Endodermal cell (in vitro differentiated cells): ENCODE data around the gene MTFR1L. TPM values are rescaled to one million over a fixed set of nuclear protein-coding genes. Genes with fewer than 3 reads are reported as not detected.

ENCODE experiments used
- DNase-seq: peaks from one replicate; pipeline ENCODE4 v3.0.0-alpha.2; 2017
- H3K27ac ChIP-seq: 2 replicates; pipeline ENCODE4 v1.5.1; 2013; ENCODE audit warnings: mild to moderate bottlenecking, low read depth, low read length, moderate library complexity
- H3K27me3 ChIP-seq: 2 replicates; pipeline ENCODE4 v1.6.1; 2013; ENCODE audit warnings: mild to moderate bottlenecking, low read length, moderate library complexity; ENCODE audit not compliant: insufficient read depth, control insufficient read depth, poor library complexity, severe bottlenecking
- H3K36me3 ChIP-seq: 2 replicates; pipeline ENCODE4 v1.7.0; 2013; ENCODE audit warnings: mild to moderate bottlenecking, low read length, moderate library complexity; ENCODE audit not compliant: control insufficient read depth, insufficient read depth
- H3K4me1 ChIP-seq: one replicate; pipeline ENCODE4 v1.7.0; 2013; ENCODE audit warnings: low read length; ENCODE audit not compliant: control insufficient read depth, insufficient read depth
- H3K4me3 ChIP-seq: 2 replicates; pipeline ENCODE4 v1.5.1; 2013; ENCODE audit warnings: mild to moderate bottlenecking, low read length, moderate library complexity
- H3K9ac ChIP-seq: 2 replicates; pipeline ENCODE4 v1.6.1; 2013; ENCODE audit warnings: mild to moderate bottlenecking, low read length, moderate library complexity; ENCODE audit not compliant: poor library complexity, severe bottlenecking; ENCODE audit errors: extremely low read depth
- H3K9me3 ChIP-seq: 2 replicates; pipeline ENCODE4 v1.6.1; 2013; ENCODE audit warnings: mild to moderate bottlenecking, low read length, moderate library complexity; ENCODE audit not compliant: control insufficient read depth
- H3K27ac Mint-ChIP-seq: 2 replicates; pipeline ENCODE4 v1.8.0; 2020; ENCODE audit warnings: mixed read lengths
- H3K27me3 Mint-ChIP-seq: 2 replicates; pipeline ENCODE4 v1.8.0; 2021; ENCODE audit warnings: mild to moderate bottlenecking, mixed read lengths; ENCODE audit not compliant: insufficient read depth
- H3K36me3 Mint-ChIP-seq: 2 replicates; pipeline ENCODE4 v1.8.0; 2020; ENCODE audit warnings: low read depth, mixed read lengths
- H3K4me1 Mint-ChIP-seq: 2 replicates; pipeline ENCODE4 v1.8.0; 2020; ENCODE audit warnings: mixed read lengths
- H3K4me3 Mint-ChIP-seq: 2 replicates; pipeline ENCODE4 v1.8.0; 2020; ENCODE audit warnings: mild to moderate bottlenecking, moderate library complexity, mixed read lengths
- H3K9me3 Mint-ChIP-seq: 2 replicates; pipeline ENCODE4 v1.8.0; 2020; ENCODE audit warnings: mild to moderate bottlenecking, mixed read lengths
- WGBS, 2 experiments: methylation state at CpG; one replicate each; pipeline versions ENCODE4 v1.1.5 to v1.1.7; 2013; ENCODE audit warnings: missing lambda C conversion rate in 2 of 2, mixed read lengths in 1 of 2; ENCODE audit not compliant: insufficient coverage in 1 of 2, insufficient read length in 1 of 2; 5-methylcytosine and 5-hydroxymethylcytosine counted together
- total RNA-seq, 2 donors: library from RNA; stranded (reverse); fragmentation: NEBNext Ultra II Directional in 1 of 2; extraction: Animal tissue kit (Norgen Biotek cat#: 25700) in 1 of 2; gene quantifications; 2 replicates in 1 of 2; 3 replicates in 1 of 2; pipeline ENCODE4 v1.2.1, GENCODE V29; 2021
- TF ChIP-seq, protein P1 (sequence below): fragments of 200-600 bp; sonication (generic); conservative IDR thresholded peaks from 2 replicates; pipeline ENCODE4 v1.5.0; 2021; ENCODE audit warnings: antibody characterized with exemption, mild to moderate bottlenecking

Gene MTFR1L
- total RNA-seq, 2 donors from 2014 or later = 31.6 to 36.2 TPM

DNA sequence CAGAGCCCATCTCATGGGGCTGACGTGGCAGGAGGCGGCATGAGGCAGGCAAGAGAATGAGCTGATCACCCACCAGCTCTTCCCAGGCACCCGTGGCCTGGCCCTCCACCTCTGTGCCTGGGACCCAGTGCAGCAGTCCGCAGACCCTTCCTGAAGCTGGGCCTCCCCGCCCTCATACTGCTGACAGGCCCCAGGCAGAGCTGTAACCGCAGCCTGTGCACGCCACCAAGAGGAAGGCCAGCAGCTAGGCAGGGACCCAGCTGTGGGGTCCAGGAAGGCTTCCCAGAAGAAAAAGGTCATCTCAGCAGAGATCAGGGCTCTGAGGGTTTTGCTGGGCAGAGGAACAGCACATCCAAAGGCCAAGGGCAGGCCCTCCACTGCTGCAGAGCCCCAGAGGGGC, 9.8 kb upstream of the MTFR1L start:
- no peak overlapping the region for H3K4me3 Mint-ChIP-seq
- H3K27ac Mint-ChIP-seq = no peak overlapping the region
- Histone ChIP-seq H3K27me3 (no peaks in the 10 kb centered on the region), H3K4me3 (no peak overlapping the region), H3K36me3 (peaks cover 24% of the 10 kb centered on the region), H3K9ac (no peak overlapping the region), H3K9me3 (no peaks in the 10 kb centered on the region), H3K27ac (no peak overlapping the region), H3K4me1 (no peaks in the 10 kb centered on the region)
- WGBS, 2 experiments = 92 to 94% methylated on average over 5 to 7 of the region's 7 CpGs
- H3K9me3 Mint-ChIP-seq = no peaks in the 10 kb centered on the region
- no peaks in the 10 kb centered on the region for H3K4me1 Mint-ChIP-seq
- H3K27me3 Mint-ChIP-seq = no peaks in the 10 kb centered on the region
- TF ChIP-seq, protein P1, sequence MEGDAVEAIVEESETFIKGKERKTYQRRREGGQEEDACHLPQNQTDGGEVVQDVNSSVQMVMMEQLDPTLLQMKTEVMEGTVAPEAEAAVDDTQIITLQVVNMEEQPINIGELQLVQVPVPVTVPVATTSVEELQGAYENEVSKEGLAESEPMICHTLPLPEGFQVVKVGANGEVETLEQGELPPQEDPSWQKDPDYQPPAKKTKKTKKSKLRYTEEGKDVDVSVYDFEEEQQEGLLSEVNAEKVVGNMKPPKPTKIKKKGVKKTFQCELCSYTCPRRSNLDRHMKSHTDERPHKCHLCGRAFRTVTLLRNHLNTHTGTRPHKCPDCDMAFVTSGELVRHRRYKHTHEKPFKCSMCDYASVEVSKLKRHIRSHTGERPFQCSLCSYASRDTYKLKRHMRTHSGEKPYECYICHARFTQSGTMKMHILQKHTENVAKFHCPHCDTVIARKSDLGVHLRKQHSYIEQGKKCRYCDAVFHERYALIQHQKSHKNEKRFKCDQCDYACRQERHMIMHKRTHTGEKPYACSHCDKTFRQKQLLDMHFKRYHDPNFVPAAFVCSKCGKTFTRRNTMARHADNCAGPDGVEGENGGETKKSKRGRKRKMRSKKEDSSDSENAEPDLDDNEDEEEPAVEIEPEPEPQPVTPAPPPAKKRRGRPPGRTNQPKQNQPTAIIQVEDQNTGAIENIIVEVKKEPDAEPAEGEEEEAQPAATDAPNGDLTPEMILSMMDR = no peak
- DNase-seq = no peak
- H3K36me3 Mint-ChIP-seq = peaks cover 36% of the 10 kb centered on the region

DNA sequence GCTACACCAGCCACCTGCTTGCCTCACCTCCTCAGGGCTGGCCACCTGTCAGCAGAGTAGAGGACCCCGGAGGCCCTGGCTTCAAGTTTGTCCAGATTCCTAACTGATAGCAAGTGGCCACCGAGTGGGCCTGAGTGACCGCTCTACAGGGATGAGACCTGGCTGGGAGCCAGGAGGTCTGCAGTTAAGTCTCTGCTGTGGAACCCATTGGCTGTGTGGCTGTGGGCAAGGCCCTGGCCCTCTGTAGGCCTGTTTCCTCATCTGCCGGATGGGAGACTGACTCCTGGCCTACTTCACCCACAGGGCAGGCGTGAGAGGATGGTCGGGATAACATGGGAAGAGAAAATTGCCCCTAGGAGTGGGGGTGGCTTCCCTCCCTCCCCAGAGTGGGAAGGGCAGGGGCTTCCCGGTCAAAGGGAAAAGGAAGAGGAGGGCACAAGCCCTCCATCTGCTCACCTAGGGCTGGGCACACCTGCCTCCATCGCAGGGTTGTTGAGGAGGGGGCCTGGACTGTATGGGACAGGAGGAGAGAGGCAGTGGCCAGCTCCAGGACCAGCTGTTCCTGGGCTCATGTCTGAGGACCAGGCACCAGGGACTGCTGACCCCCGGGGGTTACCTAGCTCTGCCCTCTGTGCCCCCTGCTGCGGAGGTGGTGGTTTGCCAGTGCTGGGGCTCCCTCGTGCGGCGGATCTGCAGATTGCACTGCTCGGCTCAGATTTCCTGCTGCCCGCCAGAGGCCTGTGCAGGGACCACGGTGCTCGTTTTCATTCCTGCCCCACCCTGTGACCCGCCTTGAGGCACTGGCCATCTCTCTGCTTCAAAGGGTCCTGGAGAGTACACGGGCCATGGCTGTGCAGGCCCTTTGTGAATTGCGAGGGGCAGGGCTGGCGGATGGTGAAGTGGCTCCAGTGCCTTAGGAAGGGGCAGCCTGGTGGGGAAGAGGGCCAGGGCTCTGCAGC, 9.1 kb upstream of the MTFR1L start:
- Histone ChIP-seq H3K27me3 (no peaks in the 10 kb centered on the region), H3K4me3 (no peak overlapping the region), H3K9ac (no peak overlapping the region), H3K9me3 (no peaks in the 10 kb centered on the region), H3K27ac (no peak overlapping the region), H3K4me1 (no peaks in the 10 kb centered on the region), H3K36me3 (peaks cover 20% of the 10 kb centered on the region)
- 32 to 48% methylated on average over 14 to 21 of the region's 21 CpGs for WGBS, 2 experiments
- DNase-seq = peak; percentile 97
- TF ChIP-seq, protein P1 = peak; percentile 96
- H3K4me3 Mint-ChIP-seq = no peak overlapping the region
- peaks cover 38% of the 10 kb centered on the region for H3K36me3 Mint-ChIP-seq
- no peaks in the 10 kb centered on the region for H3K9me3 Mint-ChIP-seq
- no peaks in the 10 kb centered on the region for H3K4me1 Mint-ChIP-seq
- H3K27ac Mint-ChIP-seq = no peak overlapping the region
- no peaks in the 10 kb centered on the region for H3K27me3 Mint-ChIP-seq

DNA sequence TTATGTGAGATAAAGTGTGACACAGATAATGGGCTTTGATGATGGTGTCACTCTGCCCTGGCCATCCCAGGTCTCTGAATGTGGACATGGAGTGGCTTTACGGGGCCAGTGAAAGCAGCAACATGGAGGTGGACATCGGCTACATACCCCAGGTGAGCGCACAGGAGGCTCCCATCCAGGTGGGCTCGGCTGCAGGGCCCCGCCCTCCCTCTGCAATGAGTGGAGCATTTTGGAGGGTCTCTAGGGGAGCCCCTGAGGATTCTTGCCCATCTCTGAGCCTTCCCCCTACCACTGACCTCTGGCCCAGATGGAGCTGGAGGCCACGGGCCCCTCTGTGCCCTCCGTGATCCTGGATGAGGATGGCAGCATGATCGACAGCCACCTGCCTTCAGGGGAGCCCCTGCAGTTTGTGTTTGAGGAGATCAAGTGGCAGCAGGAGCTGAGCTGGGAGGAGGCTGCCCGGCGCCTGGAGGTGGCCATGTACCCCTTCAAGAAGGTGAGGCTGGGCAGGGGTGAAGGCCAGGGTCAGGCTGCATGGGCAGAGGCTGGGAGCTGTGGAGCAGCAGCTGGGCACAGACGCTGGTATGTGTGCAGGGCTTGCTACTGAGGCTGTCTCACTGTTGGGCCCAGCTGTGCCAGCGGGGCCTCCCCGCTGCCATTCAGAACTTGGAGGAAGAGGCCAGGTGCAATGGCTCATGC, 8.2 kb upstream of the MTFR1L start:
- H3K9ac ChIP-seq = no peak overlapping the region
- no peak overlapping the region for H3K4me3 ChIP-seq
- TF ChIP-seq, protein P1 = no peak
- no peaks in the 10 kb centered on the region for H3K27me3 ChIP-seq
- no peak overlapping the region for H3K27ac Mint-ChIP-seq
- H3K4me1 ChIP-seq = no peaks in the 10 kb centered on the region
- 89 to 93% methylated on average over 10 to 13 of the region's 13 CpGs for WGBS, 2 experiments
- H3K36me3 Mint-ChIP-seq = peaks cover 33% of the 10 kb centered on the region
- H3K4me1 Mint-ChIP-seq = no peaks in the 10 kb centered on the region
- peaks cover 19% of the 10 kb centered on the region for H3K36me3 ChIP-seq
- no peaks in the 10 kb centered on the region for H3K9me3 ChIP-seq
- no peak overlapping the region for H3K27ac ChIP-seq
- no peak for DNase-seq
- H3K27me3 Mint-ChIP-seq = no peaks in the 10 kb centered on the region
- no peaks in the 10 kb centered on the region for H3K9me3 Mint-ChIP-seq
- no peak overlapping the region for H3K4me3 Mint-ChIP-seq
